GM13976 (cell line): ENCODE data around the gene MED23.
A peak's percentile ranks its signal among the peaks of the same experiment; 100 is the strongest.

Experiments
- DNase-seq: peaks from one replicate; pipeline ENCODE4 v3.0.0; 2012; ENCODE audit warnings: low spot score
- in situ Hi-C: fragments of 300-500 bp; cut with MboI; formaldehyde crosslinking; loops from one replicate; pipeline ENCODE4 v1.12.0; 2022; ENCODE audit warnings: low sequenced_read_pairs, mixed read lengths, inconsistent platforms; ENCODE audit not compliant: unreplicated experiment
- TF ChIP-seq, protein P1 (sequence below): IDR thresholded peaks from 2 replicates; pipeline ENCODE4 v1.5.1; 2012; ENCODE audit warnings: borderline replicate concordance, mild to moderate bottlenecking; ENCODE audit not compliant: insufficient read depth; ENCODE audit errors: extremely low read depth, missing control alignments, control extremely low read depth

The MED23 gene, protein sequence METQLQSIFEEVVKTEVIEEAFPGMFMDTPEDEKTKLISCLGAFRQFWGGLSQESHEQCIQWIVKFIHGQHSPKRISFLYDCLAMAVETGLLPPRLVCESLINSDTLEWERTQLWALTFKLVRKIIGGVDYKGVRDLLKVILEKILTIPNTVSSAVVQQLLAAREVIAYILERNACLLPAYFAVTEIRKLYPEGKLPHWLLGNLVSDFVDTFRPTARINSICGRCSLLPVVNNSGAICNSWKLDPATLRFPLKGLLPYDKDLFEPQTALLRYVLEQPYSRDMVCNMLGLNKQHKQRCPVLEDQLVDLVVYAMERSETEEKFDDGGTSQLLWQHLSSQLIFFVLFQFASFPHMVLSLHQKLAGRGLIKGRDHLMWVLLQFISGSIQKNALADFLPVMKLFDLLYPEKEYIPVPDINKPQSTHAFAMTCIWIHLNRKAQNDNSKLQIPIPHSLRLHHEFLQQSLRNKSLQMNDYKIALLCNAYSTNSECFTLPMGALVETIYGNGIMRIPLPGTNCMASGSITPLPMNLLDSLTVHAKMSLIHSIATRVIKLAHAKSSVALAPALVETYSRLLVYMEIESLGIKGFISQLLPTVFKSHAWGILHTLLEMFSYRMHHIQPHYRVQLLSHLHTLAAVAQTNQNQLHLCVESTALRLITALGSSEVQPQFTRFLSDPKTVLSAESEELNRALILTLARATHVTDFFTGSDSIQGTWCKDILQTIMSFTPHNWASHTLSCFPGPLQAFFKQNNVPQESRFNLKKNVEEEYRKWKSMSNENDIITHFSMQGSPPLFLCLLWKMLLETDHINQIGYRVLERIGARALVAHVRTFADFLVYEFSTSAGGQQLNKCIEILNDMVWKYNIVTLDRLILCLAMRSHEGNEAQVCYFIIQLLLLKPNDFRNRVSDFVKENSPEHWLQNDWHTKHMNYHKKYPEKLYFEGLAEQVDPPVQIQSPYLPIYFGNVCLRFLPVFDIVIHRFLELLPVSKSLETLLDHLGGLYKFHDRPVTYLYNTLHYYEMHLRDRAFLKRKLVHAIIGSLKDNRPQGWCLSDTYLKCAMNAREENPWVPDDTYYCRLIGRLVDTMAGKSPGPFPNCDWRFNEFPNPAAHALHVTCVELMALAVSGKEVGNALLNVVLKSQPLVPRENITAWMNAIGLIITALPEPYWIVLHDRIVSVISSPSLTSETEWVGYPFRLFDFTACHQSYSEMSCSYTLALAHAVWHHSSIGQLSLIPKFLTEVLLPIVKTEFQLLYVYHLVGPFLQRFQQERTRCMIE (N-terminal part only)

DNA sequence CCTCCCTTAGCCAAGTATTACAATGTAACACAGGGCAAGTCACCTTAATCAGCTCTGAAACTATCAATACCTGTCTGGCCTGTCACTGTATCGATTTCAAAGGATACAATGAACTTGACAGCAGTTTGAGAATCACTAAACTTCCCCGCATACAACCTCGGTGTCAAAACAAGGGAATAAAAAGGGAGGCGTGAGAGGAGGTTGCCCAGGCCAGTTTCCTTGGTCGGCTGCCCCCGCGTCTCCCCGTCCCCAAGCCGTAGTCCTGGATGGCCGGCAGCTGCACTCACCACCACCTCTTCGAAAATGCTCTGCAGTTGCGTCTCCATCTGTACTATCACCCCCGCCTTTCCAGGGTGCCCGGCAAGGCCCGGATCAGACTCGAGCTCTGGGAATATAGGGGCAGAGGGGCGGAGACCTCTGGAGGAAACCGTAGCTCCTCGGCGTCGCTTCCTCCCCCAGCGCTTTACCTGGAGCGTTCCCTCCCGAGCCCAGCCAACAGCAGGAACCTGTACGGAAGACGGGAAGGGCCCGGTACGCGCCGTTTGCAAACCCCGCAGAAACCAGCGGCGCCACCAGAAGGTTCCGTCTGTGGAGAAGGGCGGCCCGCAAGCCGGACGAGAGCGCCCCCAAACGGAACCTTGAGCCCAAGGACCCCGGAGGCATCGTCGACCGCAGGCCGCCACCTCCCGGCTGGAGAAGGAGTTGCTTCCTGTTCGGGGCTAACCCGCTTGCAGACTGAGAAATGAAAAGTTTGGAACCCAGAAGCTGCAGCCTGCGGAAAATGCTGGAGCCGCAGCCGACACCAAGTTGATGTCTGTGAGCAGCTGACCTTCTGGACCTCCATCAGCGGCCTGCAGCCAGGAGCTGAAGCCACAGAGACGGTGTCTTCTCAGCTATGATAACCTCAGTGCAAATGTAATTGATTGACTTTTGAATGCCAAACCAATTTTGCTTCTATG is at the start of gene MED23:
MED23 (minus strand) TSS at position 519 of the 959 bp plus-strand sequence; CDS start at position 326, 193 bp downstream.
- DNase-seq, result peak; percentile 87
- in situ Hi-C loops, result no loop called here
- TF ChIP-seq, protein P1, sequence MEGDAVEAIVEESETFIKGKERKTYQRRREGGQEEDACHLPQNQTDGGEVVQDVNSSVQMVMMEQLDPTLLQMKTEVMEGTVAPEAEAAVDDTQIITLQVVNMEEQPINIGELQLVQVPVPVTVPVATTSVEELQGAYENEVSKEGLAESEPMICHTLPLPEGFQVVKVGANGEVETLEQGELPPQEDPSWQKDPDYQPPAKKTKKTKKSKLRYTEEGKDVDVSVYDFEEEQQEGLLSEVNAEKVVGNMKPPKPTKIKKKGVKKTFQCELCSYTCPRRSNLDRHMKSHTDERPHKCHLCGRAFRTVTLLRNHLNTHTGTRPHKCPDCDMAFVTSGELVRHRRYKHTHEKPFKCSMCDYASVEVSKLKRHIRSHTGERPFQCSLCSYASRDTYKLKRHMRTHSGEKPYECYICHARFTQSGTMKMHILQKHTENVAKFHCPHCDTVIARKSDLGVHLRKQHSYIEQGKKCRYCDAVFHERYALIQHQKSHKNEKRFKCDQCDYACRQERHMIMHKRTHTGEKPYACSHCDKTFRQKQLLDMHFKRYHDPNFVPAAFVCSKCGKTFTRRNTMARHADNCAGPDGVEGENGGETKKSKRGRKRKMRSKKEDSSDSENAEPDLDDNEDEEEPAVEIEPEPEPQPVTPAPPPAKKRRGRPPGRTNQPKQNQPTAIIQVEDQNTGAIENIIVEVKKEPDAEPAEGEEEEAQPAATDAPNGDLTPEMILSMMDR, result peak; percentile 100

DNA sequence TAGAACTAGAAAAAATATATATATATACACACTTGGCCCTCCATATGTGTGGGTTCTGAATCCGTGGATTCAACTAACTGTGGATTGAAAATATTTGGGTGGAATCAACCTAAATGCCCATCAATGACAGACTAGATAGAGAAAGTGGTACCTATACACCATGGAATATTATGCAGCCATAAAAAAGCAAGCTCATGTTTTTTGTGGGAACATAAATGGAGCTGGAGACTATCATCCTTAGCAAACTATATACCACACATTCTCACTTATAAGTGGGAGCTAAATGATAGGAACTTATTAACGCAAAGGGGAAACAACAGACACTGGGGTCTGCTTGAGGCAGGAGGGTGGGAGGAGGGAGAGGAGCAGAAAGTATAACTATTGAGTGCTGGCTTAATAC is 45.1 kb upstream of the MED23 start:
- TF ChIP-seq, protein P1, result no peak
- in situ Hi-C loops, result no loop called here
- no peak for DNase-seq

DNA sequence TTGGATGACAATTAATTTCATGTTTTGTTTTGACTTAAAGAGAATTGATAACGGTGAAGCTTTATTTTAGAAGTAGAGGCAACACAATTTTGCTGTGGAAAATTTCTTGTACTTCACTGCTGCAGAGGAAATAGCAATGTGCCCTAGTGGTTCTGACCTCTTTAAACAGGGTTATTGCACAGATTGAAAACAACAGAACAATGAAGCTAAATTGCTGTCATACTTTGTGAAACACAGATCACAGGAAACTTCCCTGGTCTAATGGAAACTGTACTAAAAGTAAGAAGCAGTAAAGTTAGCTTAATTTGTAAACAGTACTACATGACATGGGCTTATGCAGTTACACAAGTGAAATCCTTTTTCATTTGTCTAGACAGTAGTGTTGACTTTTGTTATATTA is 41.8 kb upstream of the MED23 start:
- TF ChIP-seq, protein P1, result no peak
- in situ Hi-C loops, result no loop called here
- no peak for DNase-seq

DNA sequence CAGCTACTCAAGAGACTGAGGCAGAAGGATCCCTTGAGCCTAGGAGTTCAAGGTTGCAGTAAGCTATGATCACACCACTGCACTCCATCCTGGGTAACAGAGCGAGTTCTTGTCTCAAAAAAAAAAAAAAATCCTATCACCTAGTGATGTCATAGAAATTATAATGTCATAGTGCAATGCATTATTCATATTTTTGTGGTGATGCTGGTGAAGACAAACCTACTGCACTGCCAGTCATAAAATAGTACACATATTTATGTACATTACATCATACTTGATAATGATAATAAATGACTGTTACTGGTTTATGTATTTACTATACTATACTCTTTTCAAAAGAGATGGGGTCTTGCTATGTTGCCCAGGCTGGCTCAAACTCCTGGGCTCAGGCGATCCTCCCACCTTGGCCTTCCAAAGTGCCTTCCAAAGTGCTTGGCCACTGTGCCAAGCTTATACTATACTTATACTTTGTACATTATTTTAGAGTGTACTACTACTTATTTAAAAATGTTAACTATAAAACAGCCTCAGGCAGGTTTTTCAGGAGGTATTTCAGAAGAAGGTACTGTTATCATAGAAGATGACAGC is 35.6 kb upstream of the MED23 start:
- in situ Hi-C loops, result no loop called here

GRCh38 chr6:131660195-131660594 is 32.2 kb upstream of the MED23 start:
- no peak for DNase-seq
- in situ Hi-C loops, result no loop called here
- TF ChIP-seq, protein P1, result no peak

More for the DNA sequence above, 35.6 kb upstream of the MED23 start:
- no peak for DNase-seq
- TF ChIP-seq, protein P1, result no peak
